Pulmonary artery endothelial cell (primary cell): Measurements from ENCODE around the gene GNAL. TPM values are rescaled to one million over a fixed set of nuclear protein-coding genes. Genes with fewer than 3 reads are reported as not detected.
"Not testable (repeated sequence)": the region's sequence is repeated elsewhere in the genome, so short reads cannot be mapped to it uniquely, and the experiment has no call there.

ENCODE experiments used
- DNase-seq: peaks from one replicate; pipeline ENCODE4 v3.0.0-alpha.2; 2011; ENCODE audit warnings: low read depth, low spot score
- total RNA-seq: library from RNA; depleted of rRNA; stranded (reverse); fragments of >200 nt; gene quantifications from 2 replicates; pipeline ENCODE4 v1.2.3, GENCODE V29; 2014

The GNAL gene
- total RNA-seq, 1 donor from 2014 or later, result 0.46 TPM

- DNase-seq, result no peak
Measured at GRCh38 chr18:11906176-11906575, 217.1 kb downstream of the GNAL start.

- no peak for DNase-seq
Measured at GRCh38 chr18:11906926-11907874, 218.1 kb downstream of the GNAL start.

- peak; percentile 29 for DNase-seq
Measured at GRCh38 chr18:11908182-11909060, 219.4 kb downstream of the GNAL start, which contains the start of gene MPPE1. Gene MPPE1 (minus strand): TSS chr18:11908317. CDS start chr18:11897264, 11,053 bp downstream.

- no peak for DNase-seq
Measured at GRCh38 chr18:11909061-11909455, 220.0 kb downstream of the GNAL start.

GRCh38 chr18:11909591-11910026 lies 220.5 kb downstream of the GNAL start:
- DNase-seq, result no peak

GRCh38 chr18:11916880-11917279 lies 227.8 kb downstream of the GNAL start:
- not testable (repeated sequence) for DNase-seq

GRCh38 chr18:11919522-11919921 lies 230.5 kb downstream of the GNAL start:
- not testable (repeated sequence) for DNase-seq

- no peak for DNase-seq
Measured at GRCh38 chr18:11923450-11923849, 234.4 kb downstream of the GNAL start.

GRCh38 chr18:11925800-11926481 lies 236.9 kb downstream of the GNAL start:
- DNase-seq, result no peak

- DNase-seq, result no peak
Measured at GRCh38 chr18:11927497-11927896, 238.4 kb downstream of the GNAL start.

- DNase-seq, result no peak
Measured at GRCh38 chr18:11932393-11932792, 243.3 kb downstream of the GNAL start.

Other genes starting within 250 kb of the GNAL start
- gene SLC35G4, start 79.7 kb upstream of the GNAL start, total RNA-seq, result not detected in 2 replicates
- 48.0 and 63.4 TPM in 2 replicates for gene CHMP1B, start 162.1 kb downstream of the GNAL start, total RNA-seq
- 14.1 and 14.8 TPM in 2 replicates for gene MPPE1, start 219.1 kb downstream of the GNAL start, total RNA-seq